K562 (cell line): ENCODE data around the gene LGI4. TPM values are rescaled to one million over a fixed set of nuclear protein-coding genes. Genes with fewer than 3 reads are reported as not detected.

ENCODE experiments used
- ATAC-seq: fragments of 200-7000 bp; cut with Tn5 transposase; 3 replicates; pipeline ENCODE4 v1.9.1; 2020; ENCODE audit warnings: moderate library complexity
- BruUV-seq: library from RNA; stranded (reverse); fragments of 400-500 nt; replicated peaks from 2 replicates; lab custom pipeline; 2021; lab: Mats Ljungman, UMichigan
- CTCF ChIA-PET: fragments of 300-600 bp; formaldehyde crosslinking; extraction: SDS; loops from one replicate; lab custom pipeline; 2021; ENCODE audit warnings: low intra/inter-chr PET ratio; lab: Yijun Ruan, JAX
- POLR2A ChIA-PET: fragments of 300-600, 350-650 bp; sonication (Branson Sonifier 250); formaldehyde crosslinking; extraction: SDS; loops from one replicate; lab custom pipeline; 2021; ENCODE audit warnings: antibody characterized with exemption, inconsistent platforms; lab: Yijun Ruan, JAX
- DNase-seq, 4 experiments: peaks; one replicate each; pipeline versions ENCODE4 v3.0.0 to v3.0.0-alpha.2; 2011 to 2018; ENCODE audit warnings: low spot score in 3 of 4, mixed read lengths in 3 of 4; ENCODE audit errors: extremely low read depth in 1 of 4
- FAIRE-seq: peaks from 2 replicates; lab custom pipeline; 2011; peaks lifted over from hg19 to GRCh38; lab: Jason Lieb, UNC
- H2AFZ ChIP-seq: 2 replicates; pipeline ENCODE4 v1.6.0; 2011; ENCODE audit warnings: low read depth, low read length, control low read depth, inconsistent platforms
- H3K27ac ChIP-seq: fragments of 200-600 bp; 3 replicates; pipeline ENCODE4 v1.8.0; 2011; ENCODE audit warnings: low read depth, mild to moderate bottlenecking, control low read depth, inconsistent platforms, low read length, moderate library complexity, mixed read lengths; ENCODE audit errors: extremely low read depth
- H3K27me3 ChIP-seq, 2 experiments: fragments of 300-600 bp in 1 of 2; 2 replicates in 1 of 2; 3 replicates in 1 of 2; pipeline versions ENCODE4 v1.6.0 to v1.8.0; 2011; ENCODE audit warnings: inconsistent platforms in 2 of 2, low read length in 2 of 2, mild to moderate bottlenecking in 1 of 2, mixed read lengths in 1 of 2, moderate library complexity in 1 of 2; ENCODE audit not compliant: control insufficient read depth in 2 of 2, insufficient read depth in 2 of 2
- H3K36me3 ChIP-seq: fragments of 300-600 bp; 3 replicates; pipeline ENCODE4 v1.8.0; 2011; ENCODE audit warnings: mild to moderate bottlenecking, low read length, inconsistent platforms; ENCODE audit not compliant: control insufficient read depth, insufficient read depth
- H3K4me1 ChIP-seq, 2 experiments: fragments of 200-600 bp in 1 of 2; replicated peaks in 1 of 2; 2 replicates in 1 of 2; 3 replicates in 1 of 2; pipeline versions ENCODE4 v1.5.1 to v1.8.0; 2011; ENCODE audit warnings: inconsistent platforms in 2 of 2, low read length in 2 of 2, mild to moderate bottlenecking in 1 of 2, mixed read lengths in 1 of 2, moderate library complexity in 1 of 2; ENCODE audit not compliant: control insufficient read depth in 2 of 2, insufficient read depth in 2 of 2
- H3K4me2 ChIP-seq: 2 replicates; pipeline ENCODE4 v1.6.1; 2011; ENCODE audit warnings: low read length, control low read depth, inconsistent platforms, mixed read lengths; ENCODE audit not compliant: insufficient read depth
- H3K4me3 ChIP-seq: fragments of 200-600 bp; sonication (generic), shearing (Covaris generic); 2 replicates; pipeline ENCODE4 v1.5.1; 2016; ENCODE audit warnings: control low read depth, inconsistent platforms
- H3K79me2 ChIP-seq: fragments of 200-600 bp; 3 replicates; pipeline ENCODE4 v1.8.0; 2011; ENCODE audit warnings: low read length, inconsistent platforms; ENCODE audit not compliant: control insufficient read depth, insufficient read depth
- H3K9ac ChIP-seq, 2 experiments: 2 replicates each; pipeline versions ENCODE4 v1.6.0 to v1.6.1; 2011; ENCODE audit warnings: low read depth in 2 of 2, low read length in 2 of 2, control low read depth in 1 of 2, inconsistent platforms in 1 of 2, mild to moderate bottlenecking in 1 of 2, mixed read lengths in 1 of 2; ENCODE audit not compliant: insufficient read depth in 1 of 2
- H3K9me1 ChIP-seq: one replicate; pipeline ENCODE4 v1.6.0; 2011; ENCODE audit warnings: inconsistent platforms, mild to moderate bottlenecking, low read length, moderate library complexity; ENCODE audit not compliant: control insufficient read depth, insufficient read depth
- H3K9me3 ChIP-seq: replicated peaks from 2 replicates; pipeline ENCODE4 v1.5.1; 2011; ENCODE audit warnings: low read depth, low read length, inconsistent platforms; ENCODE audit not compliant: control insufficient read depth, insufficient read depth
- H4K20me1 ChIP-seq: replicated peaks from 2 replicates; pipeline ENCODE4 v1.6.1; 2011; ENCODE audit warnings: low read length, inconsistent platforms, mixed read lengths; ENCODE audit not compliant: control insufficient read depth, insufficient read depth
- FOXK1 ChIP-seq: sonication (generic); formaldehyde crosslinking; IDR thresholded peaks from 2 replicates; pipeline ENCODE4 v1.8.0; 2022; ENCODE audit warnings: missing genetic modification reagents, mild to moderate bottlenecking, borderline replicate concordance
- IRF1 ChIP-seq: sonication (generic); formaldehyde crosslinking; IDR thresholded peaks from 2 replicates; pipeline ENCODE4 v1.8.0; 2022; ENCODE audit warnings: missing genetic modification reagents, mild to moderate bottlenecking, borderline replicate concordance
- PRDM10 ChIP-seq: fragments of 450-650 bp; IDR thresholded peaks from 2 replicates; pipeline ENCODE4 v1.6.1; 2018; ENCODE audit not compliant: partially characterized antibody
- WGBS: fragments of 100-300 bp; shearing (Covaris generic); methylation state at CpG from one replicate; pipeline ENCODE4 v1.1.6; 2016; ENCODE audit warnings: low coverage, mixed read lengths; ENCODE audit not compliant: insufficient coverage; ENCODE audit errors: missing lambda C conversion rate; 5-methylcytosine and 5-hydroxymethylcytosine counted together
- in situ Hi-C: fragments of 300-500 bp; cut with MboI; formaldehyde crosslinking; loops from 4 replicates; pipeline ENCODE4 v1.15.0; 2018; ENCODE audit warnings: inconsistent platforms, mixed read lengths
- intact Hi-C: fragments of 100-400 bp; cut with micrococcal nuclease; formaldehyde crosslinking; loops from 2 replicates; pipeline ENCODE4 v1.14.2; 2022
- polyA plus RNA-seq, 8 experiments: library from polyadenylated mRNA; depleted of rRNA in 4 of 8; stranded (reverse) in 5 of 8; unstranded in 3 of 8; fragments of >200 nt; fragmentation: Nextera tagmentation in 2 of 8; fragmentation: Illumina TruSeq in 1 of 8; extraction: Ambion mirVana in 2 of 8; extraction: Trizol in 1 of 8; gene quantifications; 2 replicates each; pipeline versions ENCODE4 v1.2.1 to v1.2.3, GENCODE V29; 2011 to 2014; ENCODE audit warnings: inconsistent platforms in 1 of 8, missing spikeins in 1 of 8
- total RNA-seq, 7 experiments: library from RNA; depleted of rRNA in 6 of 7; stranded (reverse); fragments of >200 nt in 6 of 7; fragmentation: Illumina TruSeq in 2 of 7; extraction: Trizol in 2 of 7; gene quantifications; 2 replicates each; pipeline versions ENCODE4 v1.2.1 to v1.2.3, GENCODE V29; 2011 to 2021; ENCODE audit warnings: low replicate concordance in 1 of 7

LGI4 gene
- total and polyA plus RNA-seq, 9 of the 15 experiments (the other 6 are each of a cell fraction or from before 2014, with no cell fraction given) = 0.14 to 0.30 (median 0.24) TPM; not detected in 4

GRCh38 chr19:35120492-35120891 lies 14.4 kb downstream of the LGI4 start:
- Histone ChIP-seq H3K9me3 (no peaks in the 10 kb centered on the region), H3K27ac (no peak overlapping the region), H3K27me3 (peaks cover 0 to 17% of the 10 kb centered on the region in 2 experiments; a peak in 4 of 5 replicates), H3K9ac (no peak overlapping the region), H4K20me1 (no peaks in the 10 kb centered on the region), H3K36me3 (no peaks in the 10 kb centered on the region), H3K4me2 (no peak overlapping the region), H3K4me1 (peaks cover 13 to 49% of the 10 kb centered on the region in 2 experiments; a peak in 4 of 5 replicates), H2AFZ (no peak overlapping the region), H3K79me2 (no peaks in the 10 kb centered on the region), H3K4me3 (no peak overlapping the region), H3K9me1 (no peaks in the 10 kb centered on the region)
- TF ChIP-seq PRDM10 = peak; percentile 33
- TF ChIP-seq IRF1 (CRISPR knock-in tag) = no peak
- no peak for TF ChIP-seq FOXK1
- WGBS = 49% methylated on average over 7 of the region's 7 CpGs
- POLR2A ChIA-PET = no interaction called here
- CTCF ChIA-PET = no interaction called here
- in situ Hi-C loops (no loop called here), intact Hi-C loops (no loop called here)
- BruUV-seq = no TSS peak
- no peak for ATAC-seq
- DNase-seq = no peak
- no peak for FAIRE-seq
